K562 (cell line): ENCODE results near the gene CCDC54. TPM values are rescaled to one million over a fixed set of nuclear protein-coding genes. Genes with fewer than 3 reads are reported as not detected.

Experiments used
- ATAC-seq: fragments of 200-7000 bp; cut with Tn5 transposase; 3 replicates; pipeline ENCODE4 v1.9.1; 2020; ENCODE audit warnings: moderate library complexity
- BruUV-seq: library from RNA; stranded (reverse); fragments of 400-500 nt; replicated peaks from 2 replicates; lab custom pipeline; 2021; lab: Mats Ljungman, UMichigan
- CTCF ChIA-PET: fragments of 300-600 bp; formaldehyde crosslinking; extraction: SDS; loops from one replicate; lab custom pipeline; 2021; ENCODE audit warnings: low intra/inter-chr PET ratio; lab: Yijun Ruan, JAX
- POLR2A ChIA-PET: fragments of 300-600, 350-650 bp; sonication (Branson Sonifier 250); formaldehyde crosslinking; extraction: SDS; loops from one replicate; lab custom pipeline; 2021; ENCODE audit warnings: antibody characterized with exemption, inconsistent platforms; lab: Yijun Ruan, JAX
- DNase-seq, 4 experiments: peaks; one replicate each; pipeline versions ENCODE4 v3.0.0 to v3.0.0-alpha.2; 2011 to 2018; ENCODE audit warnings: low spot score in 3 of 4, mixed read lengths in 3 of 4; ENCODE audit errors: extremely low read depth in 1 of 4
- FAIRE-seq: peaks from 2 replicates; lab custom pipeline; 2011; peaks lifted over from hg19 to GRCh38; lab: Jason Lieb, UNC
- H2AFZ ChIP-seq: 2 replicates; pipeline ENCODE4 v1.6.0; 2011; ENCODE audit warnings: low read depth, low read length, control low read depth, inconsistent platforms
- H3K27ac ChIP-seq: fragments of 200-600 bp; 3 replicates; pipeline ENCODE4 v1.8.0; 2011; ENCODE audit warnings: low read depth, mild to moderate bottlenecking, control low read depth, inconsistent platforms, low read length, moderate library complexity, mixed read lengths; ENCODE audit errors: extremely low read depth
- H3K27me3 ChIP-seq, 2 experiments: fragments of 300-600 bp in 1 of 2; 2 replicates in 1 of 2; 3 replicates in 1 of 2; pipeline versions ENCODE4 v1.6.0 to v1.8.0; 2011; ENCODE audit warnings: inconsistent platforms in 2 of 2, low read length in 2 of 2, mild to moderate bottlenecking in 1 of 2, mixed read lengths in 1 of 2, moderate library complexity in 1 of 2; ENCODE audit not compliant: control insufficient read depth in 2 of 2, insufficient read depth in 2 of 2
- H3K36me3 ChIP-seq: fragments of 300-600 bp; 3 replicates; pipeline ENCODE4 v1.8.0; 2011; ENCODE audit warnings: mild to moderate bottlenecking, low read length, inconsistent platforms; ENCODE audit not compliant: control insufficient read depth, insufficient read depth
- H3K4me1 ChIP-seq, 2 experiments: fragments of 200-600 bp in 1 of 2; replicated peaks in 1 of 2; 2 replicates in 1 of 2; 3 replicates in 1 of 2; pipeline versions ENCODE4 v1.5.1 to v1.8.0; 2011; ENCODE audit warnings: inconsistent platforms in 2 of 2, low read length in 2 of 2, mild to moderate bottlenecking in 1 of 2, mixed read lengths in 1 of 2, moderate library complexity in 1 of 2; ENCODE audit not compliant: control insufficient read depth in 2 of 2, insufficient read depth in 2 of 2
- H3K4me2 ChIP-seq: 2 replicates; pipeline ENCODE4 v1.6.1; 2011; ENCODE audit warnings: low read length, control low read depth, inconsistent platforms, mixed read lengths; ENCODE audit not compliant: insufficient read depth
- H3K4me3 ChIP-seq: fragments of 200-600 bp; sonication (generic), shearing (Covaris generic); 2 replicates; pipeline ENCODE4 v1.5.1; 2016; ENCODE audit warnings: control low read depth, inconsistent platforms
- H3K79me2 ChIP-seq: fragments of 200-600 bp; 3 replicates; pipeline ENCODE4 v1.8.0; 2011; ENCODE audit warnings: low read length, inconsistent platforms; ENCODE audit not compliant: control insufficient read depth, insufficient read depth
- H3K9ac ChIP-seq, 2 experiments: 2 replicates each; pipeline versions ENCODE4 v1.6.0 to v1.6.1; 2011; ENCODE audit warnings: low read depth in 2 of 2, low read length in 2 of 2, control low read depth in 1 of 2, inconsistent platforms in 1 of 2, mild to moderate bottlenecking in 1 of 2, mixed read lengths in 1 of 2; ENCODE audit not compliant: insufficient read depth in 1 of 2
- H3K9me1 ChIP-seq: one replicate; pipeline ENCODE4 v1.6.0; 2011; ENCODE audit warnings: inconsistent platforms, mild to moderate bottlenecking, low read length, moderate library complexity; ENCODE audit not compliant: control insufficient read depth, insufficient read depth
- H3K9me3 ChIP-seq: replicated peaks from 2 replicates; pipeline ENCODE4 v1.5.1; 2011; ENCODE audit warnings: low read depth, low read length, inconsistent platforms; ENCODE audit not compliant: control insufficient read depth, insufficient read depth
- H4K20me1 ChIP-seq: replicated peaks from 2 replicates; pipeline ENCODE4 v1.6.1; 2011; ENCODE audit warnings: low read length, inconsistent platforms, mixed read lengths; ENCODE audit not compliant: control insufficient read depth, insufficient read depth
- BDP1 ChIP-seq: IDR thresholded peaks from 3 replicates; pipeline ENCODE4 v1.6.1; 2011; ENCODE audit not compliant: insufficient read length, insufficient read depth
- BHLHE40 ChIP-seq: IDR thresholded peaks from 2 replicates; pipeline ENCODE4 v1.6.1; 2011; ENCODE audit warnings: low read length, improper control_type of control experiment
- EP300 ChIP-seq: IDR thresholded peaks from 2 replicates; pipeline ENCODE4 v1.6.1; 2012; ENCODE audit warnings: low read length, improper control_type of control experiment
- ESRRA ChIP-seq: fragments of 450-650 bp; IDR thresholded peaks from 2 replicates; pipeline ENCODE4 v1.6.1; 2014; ENCODE audit warnings: low read depth, mild to moderate bottlenecking, moderate library complexity, borderline replicate concordance
- GTF2A2 ChIP-seq: IDR thresholded peaks from 2 replicates; pipeline ENCODE4 v1.6.1; 2016; ENCODE audit warnings: mild to moderate bottlenecking, missing genetic modification characterization, missing compliant biosample characterization
- JUNB ChIP-seq: fragments of 450-650 bp; formaldehyde crosslinking; conservative IDR thresholded peaks from 2 replicates; pipeline ENCODE4 v1.4.0; 2020; ENCODE audit warnings: mild to moderate bottlenecking
- MAFK ChIP-seq: IDR thresholded peaks from 2 replicates; pipeline ENCODE4 v1.6.1; 2011; ENCODE audit warnings: low read length, improper control_type of control experiment
- MAX ChIP-seq: sonication (generic); formaldehyde crosslinking; IDR thresholded peaks from 2 replicates; pipeline ENCODE4 v1.9.0; 2022; ENCODE audit warnings: mild to moderate bottlenecking, missing genetic modification reagents
- MYNN ChIP-seq, 2 experiments: sonication (generic); formaldehyde crosslinking in 1 of 2; IDR thresholded peaks; 2 replicates each; pipeline versions ENCODE4 v1.5.0 to v1.6.1; 2016 to 2020; ENCODE audit warnings: antibody characterized with exemption in 1 of 2, missing genetic modification reagents in 1 of 2
- PHTF2 ChIP-seq: fragments of 250-450 bp; sonication (Bioruptor Pico); IDR thresholded peaks from 2 replicates; pipeline ENCODE4 v1.5.0; 2021; ENCODE audit warnings: mild to moderate bottlenecking
- PML ChIP-seq: IDR thresholded peaks from 2 replicates; pipeline ENCODE4 v1.6.1; 2012; ENCODE audit warnings: low read length, inconsistent platforms
- RAD51 ChIP-seq: fragments of 450-650 bp; IDR thresholded peaks from 2 replicates; pipeline ENCODE4 v1.7.1; 2016; ENCODE audit warnings: low read depth, mild to moderate bottlenecking, borderline replicate concordance
- SRSF3 ChIP-seq: fragments of 200-400 bp; formaldehyde crosslinking; IDR thresholded peaks from 2 replicates; pipeline ENCODE4 v1.6.1; 2016; ENCODE audit warnings: mild to moderate bottlenecking, low read length, moderate library complexity; ENCODE audit not compliant: insufficient read depth
- XRCC4 ChIP-seq: IDR thresholded peaks from one replicate; pipeline ENCODE4 v1.6.1; 2011; ENCODE audit not compliant: insufficient read depth, insufficient read length; ENCODE audit errors: extremely low read depth
- ZFX ChIP-seq: sonication (generic); formaldehyde crosslinking; IDR thresholded peaks from 2 replicates; pipeline ENCODE4 v1.8.0; 2022; ENCODE audit warnings: mild to moderate bottlenecking, missing genetic modification reagents, moderate library complexity
- ZNF175 ChIP-seq: fragments of 200-800 bp; sonication (Bioruptor generic); IDR thresholded peaks from 2 replicates; pipeline ENCODE4 v1.6.1; 2016; ENCODE audit warnings: low read depth, mild to moderate bottlenecking, missing genetic modification characterization, missing compliant biosample characterization
- WGBS: fragments of 100-300 bp; shearing (Covaris generic); methylation state at CpG from one replicate; pipeline ENCODE4 v1.1.6; 2016; ENCODE audit warnings: low coverage, mixed read lengths; ENCODE audit not compliant: insufficient coverage; ENCODE audit errors: missing lambda C conversion rate; 5-methylcytosine and 5-hydroxymethylcytosine counted together
- in situ Hi-C: fragments of 300-500 bp; cut with MboI; formaldehyde crosslinking; loops from 4 replicates; pipeline ENCODE4 v1.15.0; 2018; ENCODE audit warnings: inconsistent platforms, mixed read lengths
- intact Hi-C: fragments of 100-400 bp; cut with micrococcal nuclease; formaldehyde crosslinking; loops from 2 replicates; pipeline ENCODE4 v1.14.2; 2022
- polyA plus RNA-seq, 8 experiments: library from polyadenylated mRNA; depleted of rRNA in 4 of 8; stranded (reverse) in 5 of 8; unstranded in 3 of 8; fragments of >200 nt; fragmentation: Nextera tagmentation in 2 of 8; fragmentation: Illumina TruSeq in 1 of 8; extraction: Ambion mirVana in 2 of 8; extraction: Trizol in 1 of 8; gene quantifications; 2 replicates each; pipeline versions ENCODE4 v1.2.1 to v1.2.3, GENCODE V29; 2011 to 2014; ENCODE audit warnings: inconsistent platforms in 1 of 8, missing spikeins in 1 of 8
- total RNA-seq, 7 experiments: library from RNA; depleted of rRNA in 6 of 7; stranded (reverse); fragments of >200 nt in 6 of 7; fragmentation: Illumina TruSeq in 2 of 7; extraction: Trizol in 2 of 7; gene quantifications; 2 replicates each; pipeline versions ENCODE4 v1.2.1 to v1.2.3, GENCODE V29; 2011 to 2021; ENCODE audit warnings: low replicate concordance in 1 of 7
- TF ChIP-seq, protein P1 (sequence below), 2 experiments: fragments of 450-650 bp in 1 of 2; IDR thresholded peaks; 2 replicates each; pipeline ENCODE4 v1.6.1; 2011 to 2017; ENCODE audit warnings: low read depth in 2 of 2, antibody characterized with exemption in 1 of 2, borderline replicate concordance in 1 of 2, low read length in 1 of 2, mild to moderate bottlenecking in 1 of 2, mixed read lengths in 1 of 2; ENCODE audit not compliant: control insufficient read depth in 1 of 2

Gene CCDC54
- total and polyA plus RNA-seq, 9 of the 15 experiments (the other 6 are each of a cell fraction or from before 2014, with no cell fraction given), result not detected

GRCh38 chr3:107384907-107385306 lies 7.7 kb downstream of the CCDC54 start (continued):
- no peak for TF ChIP-seq GTF2A2
- TF ChIP-seq EP300, result no peak
- TF ChIP-seq ZFX (CRISPR knock-in tag), result no peak
- no peak for TF ChIP-seq JUNB (CRISPR knock-in tag)
- no peak for TF ChIP-seq ESRRA
- TF ChIP-seq XRCC4, result no peak
- TF ChIP-seq BHLHE40, result no peak

DNA sequence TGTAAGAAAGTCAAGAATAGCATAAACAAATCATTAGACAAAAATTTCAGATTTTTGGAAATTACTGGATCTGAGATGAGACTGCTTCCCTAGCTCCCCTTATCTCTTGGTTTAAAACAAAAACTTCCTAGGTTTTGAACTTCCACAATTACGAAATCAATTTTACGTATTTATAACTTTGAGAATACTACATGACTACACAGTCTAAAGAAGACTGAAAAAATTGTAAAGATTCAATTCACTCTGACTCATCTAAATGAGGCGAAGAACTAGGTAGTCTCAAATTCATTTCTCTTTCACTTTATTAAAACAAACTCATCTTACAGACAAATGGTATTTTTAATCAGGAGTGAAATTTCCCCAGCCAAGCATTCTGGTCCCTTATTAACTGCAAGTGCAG lies 10.3 kb downstream of the CCDC54 start:
- POLR2A ChIA-PET, result no interaction called here
- Histone ChIP-seq H2AFZ (no peak overlapping the region), H3K4me1 (no peaks in the 10 kb centered on the region), H3K27me3 (no peaks in the 10 kb centered on the region), H4K20me1 (no peaks in the 10 kb centered on the region), H3K9ac (no peak overlapping the region), H3K36me3 (no peaks in the 10 kb centered on the region), H3K9me3 (no peaks in the 10 kb centered on the region), H3K79me2 (no peaks in the 10 kb centered on the region), H3K27ac (no peak overlapping the region), H3K9me1 (no peaks in the 10 kb centered on the region), H3K4me3 (no peak overlapping the region), H3K4me2 (no peak overlapping the region)
- BruUV-seq, result no TSS peak
- WGBS, result 5% methylated on average over 3 of the region's 3 CpGs
- FAIRE-seq (no peak), DNase-seq (no peak), ATAC-seq (no peak)
- intact Hi-C loops (no loop called here), in situ Hi-C loops (no loop called here)
- CTCF ChIA-PET, result no interaction called here
- no peak for TF ChIP-seq SRSF3
- no peak for TF ChIP-seq PHTF2 (CRISPR knock-in tag)
- TF ChIP-seq ZNF175 (CRISPR knock-in tag), result no peak
- TF ChIP-seq MAFK, result no peak
- TF ChIP-seq MAX (CRISPR knock-in tag), result no peak
- TF ChIP-seq MYNN (IDR thresholded peaks at IDR 0.05), result no peak
- TF ChIP-seq MYNN (CRISPR knock-in tag; IDR thresholded peaks at IDR 0.05), result no peak
- TF ChIP-seq, protein P1, sequence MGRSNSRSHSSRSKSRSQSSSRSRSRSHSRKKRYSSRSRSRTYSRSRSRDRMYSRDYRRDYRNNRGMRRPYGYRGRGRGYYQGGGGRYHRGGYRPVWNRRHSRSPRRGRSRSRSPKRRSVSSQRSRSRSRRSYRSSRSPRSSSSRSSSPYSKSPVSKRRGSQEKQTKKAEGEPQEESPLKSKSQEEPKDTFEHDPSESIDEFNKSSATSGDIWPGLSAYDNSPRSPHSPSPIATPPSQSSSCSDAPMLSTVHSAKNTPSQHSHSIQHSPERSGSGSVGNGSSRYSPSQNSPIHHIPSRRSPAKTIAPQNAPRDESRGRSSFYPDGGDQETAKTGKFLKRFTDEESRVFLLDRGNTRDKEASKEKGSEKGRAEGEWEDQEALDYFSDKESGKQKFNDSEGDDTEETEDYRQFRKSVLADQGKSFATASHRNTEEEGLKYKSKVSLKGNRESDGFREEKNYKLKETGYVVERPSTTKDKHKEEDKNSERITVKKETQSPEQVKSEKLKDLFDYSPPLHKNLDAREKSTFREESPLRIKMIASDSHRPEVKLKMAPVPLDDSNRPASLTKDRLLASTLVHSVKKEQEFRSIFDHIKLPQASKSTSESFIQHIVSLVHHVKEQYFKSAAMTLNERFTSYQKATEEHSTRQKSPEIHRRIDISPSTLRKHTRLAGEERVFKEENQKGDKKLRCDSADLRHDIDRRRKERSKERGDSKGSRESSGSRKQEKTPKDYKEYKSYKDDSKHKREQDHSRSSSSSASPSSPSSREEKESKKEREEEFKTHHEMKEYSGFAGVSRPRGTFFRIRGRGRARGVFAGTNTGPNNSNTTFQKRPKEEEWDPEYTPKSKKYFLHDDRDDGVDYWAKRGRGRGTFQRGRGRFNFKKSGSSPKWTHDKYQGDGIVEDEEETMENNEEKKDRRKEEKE (IDR thresholded peaks at IDR 0.05; ENCODE audit: borderline replicate concordance in 1 of 2, control insufficient read depth in 1 of 2, low read depth in 2 of 2, low read length in 1 of 2), result no peak
- no peak for TF ChIP-seq BDP1
- TF ChIP-seq PML, result no peak
- TF ChIP-seq RAD51, result no peak
